IPS-20b (cell line): ENCODE results near the gene FMN2.
"Not testable (repeated sequence)": the region's sequence is repeated elsewhere in the genome, so short reads cannot be mapped to it uniquely, and the experiment has no call there.

Experiments used
- H3K27ac ChIP-seq: one replicate; pipeline ENCODE4 v1.5.1; 2013; ENCODE audit warnings: low read length
- H3K27me3 ChIP-seq: 2 replicates; pipeline ENCODE4 v1.6.1; 2013; ENCODE audit warnings: mild to moderate bottlenecking, low read length, inconsistent platforms; ENCODE audit not compliant: insufficient read depth
- H3K36me3 ChIP-seq: 2 replicates; pipeline ENCODE4 v1.6.1; 2013; ENCODE audit warnings: low read depth, mild to moderate bottlenecking, inconsistent platforms, low read length, moderate library complexity; ENCODE audit not compliant: insufficient read depth
- H3K4me1 ChIP-seq: 2 replicates; pipeline ENCODE4 v1.6.1; 2013; ENCODE audit warnings: mild to moderate bottlenecking, control low read depth, inconsistent platforms, low read length, moderate library complexity; ENCODE audit not compliant: insufficient read depth
- H3K4me3 ChIP-seq: 2 replicates; pipeline ENCODE4 v1.5.1; 2013; ENCODE audit warnings: mild to moderate bottlenecking, low read length, inconsistent platforms
- H3K9ac ChIP-seq: 2 replicates; pipeline ENCODE4 v1.6.1; 2013; ENCODE audit warnings: low read depth, mild to moderate bottlenecking, inconsistent platforms, low read length, moderate library complexity
- H3K9me3 ChIP-seq: 2 replicates; pipeline ENCODE4 v1.6.1; 2013; ENCODE audit warnings: mild to moderate bottlenecking, low read depth, low read length, inconsistent platforms; ENCODE audit not compliant: insufficient read depth

Gene FMN2

GRCh38 chr1:240395336-240395735 is 303.7 kb downstream of the FMN2 start:
- H3K27me3 ChIP-seq = no peaks in the 10 kb centered on the region
- no peak overlapping the region for H3K4me3 ChIP-seq
- no peak overlapping the region for H3K9ac ChIP-seq
- H3K4me1 ChIP-seq = no peaks in the 10 kb centered on the region
- no peaks in the 10 kb centered on the region for H3K9me3 ChIP-seq
- no peaks in the 10 kb centered on the region for H3K36me3 ChIP-seq
- no peak overlapping the region for H3K27ac ChIP-seq

- H3K9ac ChIP-seq = no peak overlapping the region
- H3K4me1 ChIP-seq = no peaks in the 10 kb centered on the region
- no peak overlapping the region for H3K4me3 ChIP-seq
- no peak overlapping the region for H3K27ac ChIP-seq
- H3K27me3 ChIP-seq = no peaks in the 10 kb centered on the region
- no peaks in the 10 kb centered on the region for H3K36me3 ChIP-seq
- no peaks in the 10 kb centered on the region for H3K9me3 ChIP-seq
Measured at GRCh38 chr1:240399381-240399780, 307.7 kb downstream of the FMN2 start.

GRCh38 chr1:240401731-240402130 is 310.0 kb downstream of the FMN2 start:
- Histone ChIP-seq H3K27ac (no peak overlapping the region), H3K4me3 (no peak overlapping the region), H3K9ac (no peak overlapping the region), H3K27me3 (no peaks in the 10 kb centered on the region), H3K9me3 (no peaks in the 10 kb centered on the region), H3K36me3 (no peaks in the 10 kb centered on the region), H3K4me1 (no peaks in the 10 kb centered on the region)

GRCh38 chr1:240402326-240402725 is 310.6 kb downstream of the FMN2 start:
- H3K9ac ChIP-seq = no peak overlapping the region
- no peaks in the 10 kb centered on the region for H3K36me3 ChIP-seq
- no peak overlapping the region for H3K27ac ChIP-seq
- H3K9me3 ChIP-seq = no peaks in the 10 kb centered on the region
- no peak overlapping the region for H3K4me3 ChIP-seq
- H3K4me1 ChIP-seq = no peaks in the 10 kb centered on the region
- H3K27me3 ChIP-seq = no peaks in the 10 kb centered on the region

- Histone ChIP-seq H3K27ac (no peak overlapping the region), H3K36me3 (no peaks in the 10 kb centered on the region), H3K4me1 (no peaks in the 10 kb centered on the region), H3K27me3 (no peaks in the 10 kb centered on the region), H3K9ac (no peak overlapping the region), H3K4me3 (no peak overlapping the region), H3K9me3 (no peaks in the 10 kb centered on the region)
Measured at GRCh38 chr1:240404286-240404685, 312.6 kb downstream of the FMN2 start.

- H3K27me3 ChIP-seq = no peaks in the 10 kb centered on the region
Measured at GRCh38 chr1:240405751-240406150, 314.1 kb downstream of the FMN2 start.

GRCh38 chr1:240407407-240407806 is 315.7 kb downstream of the FMN2 start:
- no peaks in the 10 kb centered on the region for H3K36me3 ChIP-seq
- no peak overlapping the region for H3K4me3 ChIP-seq
- no peaks in the 10 kb centered on the region for H3K4me1 ChIP-seq

More at GRCh38 chr1:240405751-240406150, 314.1 kb downstream of the FMN2 start:
- no peak overlapping the region for H3K27ac ChIP-seq
- no peaks in the 10 kb centered on the region for H3K4me1 ChIP-seq
- H3K9ac ChIP-seq = no peak overlapping the region
- H3K36me3 ChIP-seq = no peaks in the 10 kb centered on the region
- no peaks in the 10 kb centered on the region for H3K9me3 ChIP-seq
- H3K4me3 ChIP-seq = no peak overlapping the region

GRCh38 chr1:240409615-240410014 is 317.9 kb downstream of the FMN2 start:
- no peaks in the 10 kb centered on the region for H3K9me3 ChIP-seq
- no peak overlapping the region for H3K9ac ChIP-seq
- no peaks in the 10 kb centered on the region for H3K36me3 ChIP-seq
- no peaks in the 10 kb centered on the region for H3K27me3 ChIP-seq
- H3K4me1 ChIP-seq = no peaks in the 10 kb centered on the region
- no peak overlapping the region for H3K4me3 ChIP-seq
- H3K27ac ChIP-seq = no peak overlapping the region

More at GRCh38 chr1:240407407-240407806, 315.7 kb downstream of the FMN2 start:
- Histone ChIP-seq H3K27ac (no peak overlapping the region), H3K9ac (no peak overlapping the region), H3K9me3 (no peaks in the 10 kb centered on the region), H3K27me3 (no peaks in the 10 kb centered on the region)

GRCh38 chr1:240413732-240414131 is 322.0 kb downstream of the FMN2 start:
- H3K9me3 ChIP-seq = no peaks in the 10 kb centered on the region
- no peak overlapping the region for H3K27ac ChIP-seq
- no peaks in the 10 kb centered on the region for H3K36me3 ChIP-seq
- no peaks in the 10 kb centered on the region for H3K4me1 ChIP-seq
- H3K27me3 ChIP-seq = no peaks in the 10 kb centered on the region
- H3K9ac ChIP-seq = no peak overlapping the region
- no peak overlapping the region for H3K4me3 ChIP-seq

DNA sequence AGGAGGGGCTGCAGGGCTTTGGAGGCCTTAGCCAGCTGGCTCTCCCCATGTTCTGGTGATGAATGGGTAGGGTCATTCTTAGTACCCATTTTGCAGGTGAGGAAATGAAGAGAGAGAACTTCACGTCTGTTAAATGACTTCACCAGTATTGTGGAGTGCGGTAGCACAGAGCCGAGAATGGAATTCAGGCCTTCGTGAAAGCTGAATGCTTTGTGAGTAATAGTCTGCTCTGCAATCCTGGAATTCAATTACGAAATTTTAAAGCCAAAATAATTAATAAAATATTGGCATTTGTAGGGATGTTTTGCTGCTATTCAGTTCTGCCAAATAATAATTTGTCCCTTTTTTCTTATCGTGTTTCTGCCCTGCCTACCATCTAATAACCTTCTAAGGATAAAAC is 322.6 kb downstream of the FMN2 start:
- Histone ChIP-seq H3K27me3 (no peaks in the 10 kb centered on the region), H3K27ac (no peak overlapping the region), H3K36me3 (no peaks in the 10 kb centered on the region), H3K4me3 (no peak overlapping the region), H3K9me3 (no peaks in the 10 kb centered on the region), H3K4me1 (no peaks in the 10 kb centered on the region), H3K9ac (no peak overlapping the region)

- H3K27ac ChIP-seq, H3K27me3 ChIP-seq, H3K36me3 ChIP-seq, H3K4me1 ChIP-seq, H3K4me3 ChIP-seq, H3K9ac ChIP-seq, H3K9me3 ChIP-seq: not testable (repeated sequence)
Measured at GRCh38 chr1:240415011-240415410, 323.3 kb downstream of the FMN2 start.

- Histone ChIP-seq H3K9me3 (no peaks in the 10 kb centered on the region), H3K36me3 (no peaks in the 10 kb centered on the region), H3K27me3 (no peaks in the 10 kb centered on the region), H3K9ac (no peak overlapping the region), H3K4me3 (no peak overlapping the region), H3K27ac (no peak overlapping the region), H3K4me1 (no peaks in the 10 kb centered on the region)
Measured at GRCh38 chr1:240415532-240415931, 323.8 kb downstream of the FMN2 start.

DNA sequence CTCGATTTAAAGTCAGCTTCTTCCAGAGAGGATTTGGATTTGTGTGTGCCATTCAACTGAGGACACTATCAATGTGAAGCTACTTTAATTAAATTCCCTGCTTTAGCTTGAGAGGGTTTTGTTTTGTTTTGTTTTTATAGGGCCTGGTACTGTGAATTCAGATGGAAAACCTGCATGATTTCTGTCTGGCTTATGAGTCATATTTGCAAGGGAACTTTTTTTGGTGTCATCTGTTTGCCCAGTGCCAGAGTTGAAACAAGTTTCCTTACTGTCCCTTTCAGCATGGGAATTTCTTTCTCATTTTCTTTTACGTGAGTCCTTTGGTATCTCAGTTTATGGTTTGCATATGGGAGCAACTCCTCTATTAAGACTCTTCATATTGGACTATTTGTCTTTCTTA is 325.6 kb downstream of the FMN2 start:
- Histone ChIP-seq H3K36me3 (no peaks in the 10 kb centered on the region), H3K9me3 (no peaks in the 10 kb centered on the region), H3K9ac (no peak overlapping the region), H3K4me1 (no peaks in the 10 kb centered on the region), H3K27me3 (no peaks in the 10 kb centered on the region), H3K27ac (no peak overlapping the region), H3K4me3 (no peak overlapping the region)
